H9 (cell line): ENCODE measurements around the gene SDHAF2. TPM values are rescaled to one million over a fixed set of nuclear protein-coding genes. Genes with fewer than 3 reads are reported as not detected.

Experiments used
- DNase-seq: peaks from one replicate; pipeline ENCODE4 v3.0.0-alpha.2; 2017
- H2AFZ ChIP-seq: one replicate; pipeline ENCODE4 v1.6.1; 2013; ENCODE audit warnings: mild to moderate bottlenecking, low read length, control low read depth, moderate library complexity
- H2AK5ac ChIP-seq: 2 replicates; pipeline ENCODE4 v1.6.1; 2013; ENCODE audit warnings: low read length, control low read depth, mixed read lengths; ENCODE audit not compliant: insufficient read length
- H2BK120ac ChIP-seq: one replicate; pipeline ENCODE4 v1.6.1; 2013; ENCODE audit warnings: low read depth, mild to moderate bottlenecking, low read length, control low read depth, inconsistent platforms; ENCODE audit not compliant: poor library complexity, severe bottlenecking
- H2BK12ac ChIP-seq: 2 replicates; pipeline ENCODE4 v1.6.1; 2013; ENCODE audit warnings: low read length, control low read depth, mixed read lengths, low read depth; ENCODE audit not compliant: insufficient read length
- H2BK15ac ChIP-seq: 2 replicates; pipeline ENCODE4 v1.6.1; 2013; ENCODE audit warnings: low read depth, low read length, control low read depth
- H2BK20ac ChIP-seq: one replicate; pipeline ENCODE4 v1.6.1; 2013; ENCODE audit warnings: low read depth, mild to moderate bottlenecking, low read length, control low read depth, inconsistent platforms; ENCODE audit not compliant: poor library complexity, severe bottlenecking
- H2BK5ac ChIP-seq: 2 replicates; pipeline ENCODE4 v1.6.1; 2013; ENCODE audit warnings: low read length, control low read depth, mixed read lengths; ENCODE audit not compliant: insufficient read length
- H3K14ac ChIP-seq: 2 replicates; pipeline ENCODE4 v1.6.1; 2013; ENCODE audit warnings: low read length, control low read depth; ENCODE audit not compliant: insufficient read depth
- H3K18ac ChIP-seq: 2 replicates; pipeline ENCODE4 v1.6.1; 2013; ENCODE audit warnings: low read depth, mild to moderate bottlenecking, mixed read lengths, low read length, control low read depth; ENCODE audit not compliant: insufficient read length
- H3K23ac ChIP-seq: 2 replicates; pipeline ENCODE4 v1.6.1; 2013; ENCODE audit warnings: low read length, control low read depth, mixed read lengths, low read depth; ENCODE audit not compliant: insufficient read length
- H3K23me2 ChIP-seq: 2 replicates; pipeline ENCODE4 v1.6.1; 2013; ENCODE audit warnings: low read depth, mild to moderate bottlenecking, mixed read lengths, low read length, control low read depth; ENCODE audit not compliant: insufficient read length, poor library complexity, severe bottlenecking
- H3K27ac ChIP-seq: 2 replicates; pipeline ENCODE4 v1.5.1; 2013; ENCODE audit warnings: low read length, control low read depth, mixed read lengths, low read depth; ENCODE audit not compliant: insufficient read length
- H3K27me3 ChIP-seq: 2 replicates; pipeline ENCODE4 v1.6.1; 2013; ENCODE audit warnings: low read length, control low read depth, inconsistent platforms; ENCODE audit not compliant: insufficient read depth
- H3K4ac ChIP-seq: 2 replicates; pipeline ENCODE4 v1.6.1; 2013; ENCODE audit warnings: low read depth, mild to moderate bottlenecking, control low read depth, inconsistent platforms, low read length, moderate library complexity
- H3K4me1 ChIP-seq: 2 replicates; pipeline ENCODE4 v1.6.1; 2013; ENCODE audit warnings: low read length, control low read depth, inconsistent platforms; ENCODE audit not compliant: insufficient read depth
- H3K4me2 ChIP-seq: 2 replicates; pipeline ENCODE4 v1.6.1; 2013; ENCODE audit warnings: low read length, control low read depth, mixed read lengths; ENCODE audit not compliant: insufficient read length, insufficient read depth
- H3K56ac ChIP-seq: 2 replicates; pipeline ENCODE4 v1.6.1; 2013; ENCODE audit warnings: low read depth, mild to moderate bottlenecking, mixed read lengths, low read length, control low read depth; ENCODE audit not compliant: insufficient read length
- H3K79me1 ChIP-seq: 2 replicates; pipeline ENCODE4 v1.6.1; 2013; ENCODE audit warnings: low read depth, mild to moderate bottlenecking, moderate library complexity, low read length, control low read depth, inconsistent platforms; ENCODE audit not compliant: insufficient read depth, poor library complexity, severe bottlenecking
- H3K79me2 ChIP-seq: 2 replicates; pipeline ENCODE4 v1.6.1; 2013; ENCODE audit warnings: low read length, control low read depth, inconsistent platforms; ENCODE audit not compliant: insufficient read depth
- H3K9ac ChIP-seq: 2 replicates; pipeline ENCODE4 v1.6.1; 2013; ENCODE audit warnings: low read length, control low read depth, mixed read lengths; ENCODE audit not compliant: insufficient read length; ENCODE audit errors: extremely low read depth
- H3K9me3 ChIP-seq: one replicate; pipeline ENCODE4 v1.6.1; 2013; ENCODE audit warnings: low read depth, low read length, inconsistent platforms; ENCODE audit not compliant: control insufficient read depth
- H3T11ph ChIP-seq: one replicate; pipeline ENCODE4 v1.6.1; 2013; ENCODE audit warnings: mild to moderate bottlenecking, low read length, control low read depth, inconsistent platforms
- H4K20me1 ChIP-seq: one replicate; pipeline ENCODE4 v1.6.1; 2013; ENCODE audit not compliant: control insufficient read depth, insufficient read length, insufficient read depth
- H4K5ac ChIP-seq: 2 replicates; pipeline ENCODE4 v1.6.1; 2013; ENCODE audit warnings: low read depth, mild to moderate bottlenecking, mixed read lengths, low read length, control low read depth; ENCODE audit not compliant: insufficient read length
- H4K8ac ChIP-seq: replicated peaks from 2 replicates; pipeline ENCODE4 v1.6.1; 2013; ENCODE audit warnings: low read length, control low read depth, mixed read lengths, low read depth; ENCODE audit not compliant: insufficient read length
- H4K91ac ChIP-seq: 2 replicates; pipeline ENCODE4 v1.6.1; 2013; ENCODE audit warnings: low read depth, mild to moderate bottlenecking, moderate library complexity, mixed read lengths, low read length, control low read depth; ENCODE audit not compliant: insufficient read length
- H3K27ac Mint-ChIP-seq, 3 experiments: 2 replicates in 2 of 3; 3 replicates in 1 of 3; pipeline ENCODE4 v1.8.0; 2020 to 2021; ENCODE audit warnings: mixed read lengths in 3 of 3, mild to moderate bottlenecking in 1 of 3, moderate library complexity in 1 of 3
- H3K27me3 Mint-ChIP-seq: 2 replicates; pipeline ENCODE4 v1.8.0; 2021; ENCODE audit warnings: low read depth, mild to moderate bottlenecking, moderate library complexity, mixed read lengths
- H3K36me3 Mint-ChIP-seq, 3 experiments: 2 replicates in 2 of 3; 3 replicates in 1 of 3; pipeline ENCODE4 v1.8.0; 2020 to 2021; ENCODE audit warnings: low read depth in 3 of 3, mixed read lengths in 3 of 3; ENCODE audit not compliant: insufficient read depth in 1 of 3
- H3K4me1 Mint-ChIP-seq, 2 experiments: 2 replicates each; pipeline ENCODE4 v1.8.0; 2020; ENCODE audit warnings: mixed read lengths in 2 of 2
- H3K4me3 Mint-ChIP-seq, 2 experiments: 2 replicates in 1 of 2; 3 replicates in 1 of 2; pipeline ENCODE4 v1.8.0; 2020 to 2021; ENCODE audit warnings: mild to moderate bottlenecking in 2 of 2, mixed read lengths in 2 of 2, moderate library complexity in 1 of 2
- H3K9me3 Mint-ChIP-seq, 2 experiments: 2 replicates in 1 of 2; 3 replicates in 1 of 2; pipeline ENCODE4 v1.8.0; 2020; ENCODE audit warnings: mild to moderate bottlenecking in 2 of 2, mixed read lengths in 2 of 2, moderate library complexity in 1 of 2
- CTCF ChIP-seq: fragments of 200-600 bp; sonication (generic); conservative IDR thresholded peaks from 3 replicates; pipeline ENCODE4 v1.8.0; 2021; ENCODE audit warnings: antibody characterized with exemption, mild to moderate bottlenecking
- WGBS: extraction: QIAGEN DNeasy Blood & Tissue Kit; methylation state at CpG from one replicate; pipeline ENCODE4 v1.1.7; 2013; ENCODE audit warnings: missing lambda C conversion rate, low lambda C conversion rate, mixed read lengths; ENCODE audit not compliant: insufficient read length; ENCODE audit errors: extremely low coverage; 5-methylcytosine and 5-hydroxymethylcytosine counted together
- total RNA-seq: library from RNA; stranded (reverse); gene quantifications from 2 replicates; pipeline ENCODE4 v1.2.1, GENCODE V29; 2021

The SDHAF2 gene
- total RNA-seq, 1 experiment from 2014 or later: 41.8 TPM

GRCh38 chr11:61489833-61490721 is 60.2 kb downstream of the SDHAF2 start:
- Histone ChIP-seq H2BK120ac (no peak overlapping the region), H3K79me1 (no peaks in the 10 kb centered on the region), H4K5ac (no peak overlapping the region), H2BK15ac (no peak overlapping the region), H2BK5ac (no peak overlapping the region), H3K4me2 (no peak overlapping the region), H2AK5ac (no peak overlapping the region), H3T11ph (no peak overlapping the region), H3K4me1 (peaks cover 3% of the 10 kb centered on the region; the same call in 1 of the 2 replicates), H3K27me3 (no peaks in the 10 kb centered on the region), H3K9ac (no peak overlapping the region), H3K23me2 (no peaks in the 10 kb centered on the region), H3K79me2 (no peaks in the 10 kb centered on the region), H3K18ac (no peak overlapping the region), H3K9me3 (no peaks in the 10 kb centered on the region), H4K91ac (no peak overlapping the region), H3K27ac (no peak overlapping the region), H3K14ac (no peak overlapping the region), H4K8ac (no peak overlapping the region), H3K4ac (no peak overlapping the region), H2BK20ac (no peak overlapping the region), H4K20me1 (peaks cover 4% of the 10 kb centered on the region), H3K23ac (no peak overlapping the region), H2AFZ (no peak overlapping the region), H3K56ac (no peak overlapping the region), H2BK12ac (no peak overlapping the region)
- no peak for TF ChIP-seq CTCF
- H3K4me3 Mint-ChIP-seq: no peak overlapping the region
- H3K27ac Mint-ChIP-seq: peak overlapping the region in 1 of 3 experiments; percentile 39; a peak in 1 of 7 replicates
- DNase-seq: peak; percentile 74
- H3K27me3 Mint-ChIP-seq: peaks cover 31% of the 10 kb centered on the region
- H3K4me1 Mint-ChIP-seq: peaks cover 24 to 31% of the 10 kb centered on the region in 2 experiments
- no peaks in the 10 kb centered on the region; a peak in 1 of 5 replicates for H3K9me3 Mint-ChIP-seq
- WGBS: no CpG with 5 or more reads among the region's 13 CpGs
- peaks cover 3 to 5% (median 4%) of the 10 kb centered on the region in 3 experiments; a peak in 6 of 7 replicates for H3K36me3 Mint-ChIP-seq
